Neuronal stem cell (in vitro differentiated cells): ENCODE results near the gene PTCD1.

ENCODE experiments used
- DNase-seq: peaks from one replicate; pipeline ENCODE4 v3.0.0-alpha.2; 2013; ENCODE audit warnings: low spot score
- H2AFZ ChIP-seq: one replicate; pipeline ENCODE4 v1.6.1; 2013; ENCODE audit warnings: mild to moderate bottlenecking, low read length, inconsistent platforms
- H2AK5ac ChIP-seq: 2 replicates; pipeline ENCODE4 v1.6.1; 2013; ENCODE audit warnings: low read depth, mild to moderate bottlenecking, inconsistent platforms, low read length, moderate library complexity, mixed read lengths
- H2BK120ac ChIP-seq: 2 replicates; pipeline ENCODE4 v1.6.1; 2013; ENCODE audit warnings: low read depth, mild to moderate bottlenecking, inconsistent platforms, low read length, moderate library complexity, mixed read lengths
- H2BK12ac ChIP-seq: one replicate; pipeline ENCODE4 v1.6.1; 2013; ENCODE audit warnings: low read length, inconsistent platforms
- H2BK15ac ChIP-seq: 2 replicates; pipeline ENCODE4 v1.6.1; 2013; ENCODE audit warnings: mild to moderate bottlenecking, low read length, inconsistent platforms, mixed read lengths
- H2BK5ac ChIP-seq: one replicate; pipeline ENCODE4 v1.6.1; 2013; ENCODE audit warnings: inconsistent platforms, mild to moderate bottlenecking, low read length, moderate library complexity
- H3K14ac ChIP-seq: one replicate; pipeline ENCODE4 v1.6.1; 2013; ENCODE audit warnings: low read length, inconsistent platforms
- H3K18ac ChIP-seq: 2 replicates; pipeline ENCODE4 v1.6.1; 2013; ENCODE audit warnings: low read length, inconsistent platforms
- H3K23ac ChIP-seq: 2 replicates; pipeline ENCODE4 v1.6.1; 2013; ENCODE audit warnings: low read depth, mild to moderate bottlenecking, mixed read lengths, low read length, inconsistent platforms; ENCODE audit not compliant: poor library complexity
- H3K27ac ChIP-seq: replicated peaks from 3 replicates; pipeline ENCODE4 v1.5.1; 2013; ENCODE audit warnings: low read length, inconsistent platforms
- H3K27me3 ChIP-seq, 3 experiments: 2 replicates each; pipeline ENCODE4 v1.6.1; 2013; ENCODE audit warnings: low read length in 3 of 3, mild to moderate bottlenecking in 2 of 3, inconsistent platforms in 1 of 3, low read depth in 1 of 3, mixed read lengths in 1 of 3, moderate library complexity in 1 of 3; ENCODE audit not compliant: control insufficient read depth in 3 of 3, insufficient read depth in 3 of 3
- H3K36me3 ChIP-seq, 2 donors: replicated peaks in 1 of 2; 2 replicates each; pipeline ENCODE4 v1.6.1; 2013; ENCODE audit warnings: low read length in 2 of 2; ENCODE audit not compliant: control insufficient read depth in 2 of 2, insufficient read depth in 2 of 2
- H3K4ac ChIP-seq: 2 replicates; pipeline ENCODE4 v1.6.1; 2013; ENCODE audit warnings: inconsistent platforms, mild to moderate bottlenecking, low read length, moderate library complexity
- H3K4me1 ChIP-seq, 2 donors: 1 replicate in 1 of 2; 2 replicates in 1 of 2; pipeline ENCODE4 v1.6.1; 2013; ENCODE audit warnings: low read length in 2 of 2, low read depth in 1 of 2; ENCODE audit not compliant: control insufficient read depth in 2 of 2, insufficient read depth in 1 of 2
- H3K4me2 ChIP-seq: one replicate; pipeline ENCODE4 v1.6.1; 2013; ENCODE audit warnings: mild to moderate bottlenecking, low read length, inconsistent platforms; ENCODE audit not compliant: insufficient read depth, poor library complexity, severe bottlenecking
- H3K4me3 ChIP-seq, 2 donors: 2 replicates each; pipeline ENCODE4 v1.5.1; 2013; ENCODE audit warnings: low read length in 2 of 2, mild to moderate bottlenecking in 2 of 2, inconsistent platforms in 1 of 2, moderate library complexity in 1 of 2
- H3K79me1 ChIP-seq: one replicate; pipeline ENCODE4 v1.6.1; 2013; ENCODE audit warnings: low read depth, mild to moderate bottlenecking, inconsistent platforms, low read length, moderate library complexity
- H3K9ac ChIP-seq: one replicate; pipeline ENCODE4 v1.6.1; 2013; ENCODE audit warnings: mild to moderate bottlenecking, low read depth, low read length, inconsistent platforms; ENCODE audit not compliant: poor library complexity
- H3K9me3 ChIP-seq, 2 donors: replicated peaks in 1 of 2; 2 replicates each; pipeline versions ENCODE3 to v1.6.1; 2013; ENCODE audit warnings: low read length in 2 of 2, mild to moderate bottlenecking in 2 of 2, inconsistent platforms in 1 of 2, low read depth in 1 of 2, mixed read lengths in 1 of 2, moderate library complexity in 1 of 2; ENCODE audit not compliant: control insufficient read depth in 2 of 2, insufficient read depth in 1 of 2
- H4K8ac ChIP-seq: one replicate; pipeline ENCODE4 v1.6.1; 2013; ENCODE audit warnings: low read depth, mild to moderate bottlenecking, inconsistent platforms, low read length, moderate library complexity
- H4K91ac ChIP-seq: one replicate; pipeline ENCODE4 v1.6.1; 2013; ENCODE audit warnings: low read length, low read depth, mild to moderate bottlenecking, inconsistent platforms; ENCODE audit not compliant: poor library complexity
- WGBS, 2 donors: extraction: QIAGEN DNeasy Blood & Tissue Kit; methylation state at CpG; one replicate each; pipeline ENCODE4 v1.1.7; 2013; ENCODE audit warnings: missing lambda C conversion rate in 2 of 2, mixed read lengths in 1 of 2; ENCODE audit not compliant: insufficient read length in 2 of 2, insufficient replicate concordance in 1 of 2; ENCODE audit errors: extremely low coverage in 2 of 2; 5-methylcytosine and 5-hydroxymethylcytosine counted together

The PTCD1 gene

DNA sequence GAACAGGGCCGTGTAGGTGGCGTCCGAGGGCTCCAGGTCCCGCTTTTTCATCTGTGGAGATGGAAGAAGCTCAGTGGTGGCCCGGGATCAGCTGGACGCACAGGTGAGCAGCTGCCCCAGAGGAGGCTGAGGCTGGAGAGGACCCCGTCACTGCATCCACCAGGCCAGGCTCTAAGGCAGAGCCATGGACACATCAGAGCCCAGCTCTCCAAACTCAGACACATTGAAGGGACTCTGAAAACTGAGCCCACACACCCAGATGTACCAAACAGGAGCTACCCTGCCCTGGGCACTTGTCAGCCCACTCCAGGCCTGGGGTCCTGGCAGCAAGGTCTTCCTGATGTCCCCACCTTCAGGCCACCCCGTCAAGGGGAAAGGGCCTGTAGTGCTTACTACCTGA lies 8.8 kb downstream of the PTCD1 start:
- H3K4me2 ChIP-seq: no peak overlapping the region
- H4K8ac ChIP-seq: no peak overlapping the region
- no peak overlapping the region for H3K4me3 ChIP-seq
- H4K91ac ChIP-seq: no peak overlapping the region
- H2BK5ac ChIP-seq: no peak overlapping the region
- H2AK5ac ChIP-seq: no peak overlapping the region
- no peak overlapping the region for H3K14ac ChIP-seq
- peaks cover 48 to 76% of the 10 kb centered on the region in 2 donors for H3K36me3 ChIP-seq
- H3K23ac ChIP-seq: no peak overlapping the region
- H2BK15ac ChIP-seq: no peak overlapping the region
- H3K4me1 ChIP-seq: no peaks in the 10 kb centered on the region
- H3K18ac ChIP-seq: no peak overlapping the region
- no peak overlapping the region for H3K27ac ChIP-seq
- no peak overlapping the region for H3K9ac ChIP-seq
- no peak overlapping the region for H2BK120ac ChIP-seq
- no peaks in the 10 kb centered on the region for H3K27me3 ChIP-seq
- H3K4ac ChIP-seq: no peak overlapping the region
- H3K9me3 ChIP-seq: no peaks in the 10 kb centered on the region
- peaks cover 5% of the 10 kb centered on the region for H3K79me1 ChIP-seq
- no CpG with 5 or more reads among the region's 8 CpGs for WGBS, 2 donors
- H2AFZ ChIP-seq: no peak overlapping the region
- no peak for DNase-seq
- H2BK12ac ChIP-seq: no peak overlapping the region

DNA sequence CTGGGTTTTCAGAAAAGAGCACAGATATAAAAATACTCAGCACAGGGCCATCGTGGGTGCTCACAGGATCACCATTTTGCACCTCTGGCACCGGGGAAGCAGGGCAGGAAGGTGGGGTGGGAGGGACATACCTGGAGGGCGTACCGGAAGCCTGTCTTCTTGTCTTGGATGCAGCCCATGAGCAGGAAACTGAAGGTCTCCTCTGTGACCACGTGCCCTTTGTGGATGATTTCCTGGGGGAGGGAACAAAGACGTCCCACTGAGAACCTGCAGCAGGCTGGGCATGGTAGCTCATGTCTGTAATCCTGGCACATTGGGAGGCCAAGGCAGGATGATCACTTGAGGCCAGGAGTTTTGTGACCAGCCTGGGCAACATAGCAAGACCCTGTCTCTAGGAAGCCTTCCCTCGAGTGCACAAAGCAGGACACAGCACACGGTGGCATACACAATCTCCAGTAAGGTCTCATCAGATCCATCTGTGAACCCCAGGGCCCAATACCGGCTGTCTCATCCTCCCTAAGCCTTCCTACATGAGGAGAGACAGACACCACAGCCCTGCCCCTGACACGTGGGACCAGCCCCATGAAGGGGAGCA lies 9.5 kb downstream of the PTCD1 start:
- Histone ChIP-seq H3K4me1 (no peaks in the 10 kb centered on the region), H3K23ac (no peak overlapping the region), H2BK5ac (no peak overlapping the region), H2BK15ac (no peak overlapping the region), H4K8ac (peak overlapping the region; percentile 17), H3K27ac (no peak overlapping the region), H2AK5ac (no peak overlapping the region), H2BK12ac (no peak overlapping the region), H3K14ac (no peak overlapping the region), H2AFZ (no peak overlapping the region), H3K9me3 (no peaks in the 10 kb centered on the region), H3K4me2 (no peak overlapping the region), H3K9ac (no peak overlapping the region), H3K18ac (no peak overlapping the region), H3K79me1 (peaks cover 4% of the 10 kb centered on the region), H3K4me3 (no peak overlapping the region), H3K36me3 (peaks cover 50 to 76% of the 10 kb centered on the region in 2 donors), H3K27me3 (no peaks in the 10 kb centered on the region), H2BK120ac (no peak overlapping the region), H3K4ac (no peak overlapping the region), H4K91ac (no peak overlapping the region)
- no CpG with 5 or more reads among the region's 10 CpGs for WGBS, 2 donors
- no peak for DNase-seq

DNA sequence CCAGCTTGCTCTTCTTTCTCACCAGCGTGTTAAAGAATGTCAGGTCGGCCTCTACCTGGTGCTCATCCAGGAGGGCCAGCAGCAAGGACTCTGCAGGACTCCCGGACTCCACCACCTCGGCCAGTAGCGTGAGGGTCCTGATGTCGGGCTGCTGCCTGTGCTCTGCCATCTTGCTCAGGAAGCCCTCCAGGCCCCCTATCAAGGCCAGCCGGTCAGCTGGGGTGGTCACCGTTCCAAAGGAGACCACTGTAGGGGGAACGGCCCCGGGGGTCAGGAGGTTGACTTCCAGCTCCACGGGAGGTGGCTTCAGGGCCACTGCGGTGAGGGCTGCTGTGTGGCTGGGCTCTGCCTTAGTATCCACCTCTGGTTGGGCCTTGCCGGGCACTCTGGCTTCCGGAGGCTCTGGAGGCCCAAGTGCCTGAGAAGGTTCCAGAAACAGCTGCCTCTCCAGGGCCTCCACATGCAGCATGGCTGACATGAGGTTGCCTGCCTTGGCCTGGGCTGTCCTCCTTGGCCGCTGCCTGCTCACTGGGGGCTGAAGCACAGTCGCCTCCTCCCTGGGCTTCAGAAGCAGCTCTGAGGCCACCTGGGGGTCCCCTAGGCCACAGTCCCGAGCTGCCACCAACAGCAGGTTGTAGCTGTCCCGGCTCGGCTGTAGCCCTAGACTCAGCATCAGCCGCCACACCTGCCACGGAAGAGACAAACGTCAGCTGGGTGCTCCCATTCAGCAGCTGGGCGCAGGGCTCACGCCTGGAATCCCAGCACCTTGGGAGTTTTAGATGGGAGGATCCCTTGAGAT lies 13.5 kb downstream of the PTCD1 start:
- H3K9ac ChIP-seq: no peak overlapping the region
- H2BK120ac ChIP-seq: no peak overlapping the region
- H3K79me1 ChIP-seq: peaks cover 3% of the 10 kb centered on the region
- no peaks in the 10 kb centered on the region for H3K4me1 ChIP-seq
- no peak overlapping the region for H4K8ac ChIP-seq
- no peak overlapping the region for H2AK5ac ChIP-seq
- no peak overlapping the region for H2BK5ac ChIP-seq
- H3K18ac ChIP-seq: no peak overlapping the region
- no peak overlapping the region for H3K4me2 ChIP-seq
- H3K4me3 ChIP-seq: no peak overlapping the region
- H3K4ac ChIP-seq: no peak overlapping the region
- DNase-seq: no peak
- no peak overlapping the region for H2AFZ ChIP-seq
- H3K36me3 ChIP-seq: peaks cover 44 to 75% of the 10 kb centered on the region in 2 donors
- H3K27ac ChIP-seq: no peak overlapping the region
- no CpG with 5 or more reads among the region's 24 CpGs for WGBS, 2 donors
- H3K27me3 ChIP-seq: no peaks in the 10 kb centered on the region
- H2BK12ac ChIP-seq: no peak overlapping the region
- H3K23ac ChIP-seq: no peak overlapping the region
- no peak overlapping the region for H3K14ac ChIP-seq
- no peak overlapping the region for H4K91ac ChIP-seq
- no peaks in the 10 kb centered on the region for H3K9me3 ChIP-seq
- no peak overlapping the region for H2BK15ac ChIP-seq

DNA sequence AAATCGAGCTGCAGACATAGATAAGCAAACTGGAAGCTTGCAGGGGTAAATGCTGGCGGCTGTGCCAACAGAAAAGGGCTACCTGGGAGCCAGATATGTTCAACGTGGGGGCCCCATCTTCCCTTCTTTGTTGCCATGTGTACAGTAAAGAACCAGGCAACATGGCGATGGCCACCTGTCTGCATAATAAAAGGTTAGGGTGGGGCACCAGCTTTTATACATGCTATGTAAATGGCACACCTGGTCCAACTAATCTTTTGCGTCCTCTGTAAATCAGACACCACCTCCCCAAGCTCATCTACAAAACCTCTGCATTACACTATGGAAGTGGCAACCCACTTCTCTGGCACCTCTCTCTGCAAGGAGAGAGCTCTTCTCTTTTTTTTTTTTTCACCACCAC lies 16.0 kb downstream of the PTCD1 start:
- Histone ChIP-seq H3K27ac (no peak overlapping the region), H3K4me2 (no peak overlapping the region), H3K18ac (no peak overlapping the region), H2BK5ac (no peak overlapping the region), H2AK5ac (no peak overlapping the region), H2BK15ac (no peak overlapping the region), H3K4me1 (no peaks in the 10 kb centered on the region), H3K23ac (no peak overlapping the region), H4K91ac (no peak overlapping the region), H3K9me3 (no peaks in the 10 kb centered on the region), H3K4ac (no peak overlapping the region), H3K79me1 (peaks cover 7% of the 10 kb centered on the region), H2AFZ (no peak overlapping the region), H3K9ac (no peak overlapping the region), H4K8ac (peak overlapping the region; percentile 43), H2BK12ac (no peak overlapping the region), H3K36me3 (peaks cover 50 to 82% of the 10 kb centered on the region in 2 donors), H2BK120ac (no peak overlapping the region), H3K4me3 (no peak overlapping the region), H3K27me3 (no peaks in the 10 kb centered on the region), H3K14ac (no peak overlapping the region)
- no CpG with 5 or more reads among the region's 5 CpGs for WGBS, 2 donors
- DNase-seq: no peak
